ENCODE measurements around the gene STX2. TPM values are rescaled to one million over a fixed set of nuclear protein-coding genes. Genes with fewer than 3 reads are reported as not detected.

STX2 gene
- total RNA-seq, 1 experiment from 2014 or later, result 37.8 TPM

DNA sequence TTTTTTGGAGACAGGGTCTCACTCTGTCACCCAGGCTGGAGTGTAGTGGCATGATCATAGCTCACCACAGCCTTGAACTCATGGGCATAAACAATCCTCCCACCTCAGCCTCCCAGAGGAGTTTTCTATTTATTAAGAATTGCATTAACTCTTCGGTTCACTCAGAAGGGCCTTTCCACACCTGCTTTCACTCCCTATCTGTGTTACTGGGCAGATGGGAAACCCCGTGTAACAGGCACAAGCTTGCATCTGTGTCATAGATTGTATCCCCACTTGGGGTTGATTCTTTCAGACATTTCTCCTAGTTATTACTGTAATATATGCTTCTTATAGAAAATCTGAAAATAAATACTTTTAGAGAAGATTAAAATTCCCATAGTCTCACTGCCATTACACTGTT lies 38.7 kb downstream of the STX2 start:
- Histone ChIP-seq H3K36me3 (ENCODE audit: insufficient read depth, low read length, poor library complexity, severe bottlenecking) (peaks cover 29% of the 10 kb centered on the region), H3K27me3 (replicated peaks; ENCODE audit: insufficient read depth, low read depth, low read length, poor library complexity) (no peaks in the 10 kb centered on the region), H3K27ac (ENCODE audit: low read depth, low read length, poor library complexity, severe bottlenecking) (no peak overlapping the region), H3K4me3 (ENCODE audit: low read depth, low read length, poor library complexity, severe bottlenecking) (no peak overlapping the region), H3K4me1 (ENCODE audit: insufficient read depth, low read length, poor library complexity, severe bottlenecking) (no peaks in the 10 kb centered on the region), H3K9me3 (ENCODE audit: low read depth, low read length, poor library complexity, severe bottlenecking) (no peaks in the 10 kb centered on the region)
- intact Hi-C loops (cut with micrococcal nuclease; ENCODE audit: unreplicated experiment), result no loop called here
- POLR2A ChIA-PET (ENCODE audit: low non-redundant PET), result no interaction called here
- CTCF ChIA-PET, result no interaction called here
- BruUV-seq (replicated peaks), result no TSS peak
- DNase-seq (ENCODE audit: low spot score), result no peak
- TF ChIP-seq, protein P1, sequence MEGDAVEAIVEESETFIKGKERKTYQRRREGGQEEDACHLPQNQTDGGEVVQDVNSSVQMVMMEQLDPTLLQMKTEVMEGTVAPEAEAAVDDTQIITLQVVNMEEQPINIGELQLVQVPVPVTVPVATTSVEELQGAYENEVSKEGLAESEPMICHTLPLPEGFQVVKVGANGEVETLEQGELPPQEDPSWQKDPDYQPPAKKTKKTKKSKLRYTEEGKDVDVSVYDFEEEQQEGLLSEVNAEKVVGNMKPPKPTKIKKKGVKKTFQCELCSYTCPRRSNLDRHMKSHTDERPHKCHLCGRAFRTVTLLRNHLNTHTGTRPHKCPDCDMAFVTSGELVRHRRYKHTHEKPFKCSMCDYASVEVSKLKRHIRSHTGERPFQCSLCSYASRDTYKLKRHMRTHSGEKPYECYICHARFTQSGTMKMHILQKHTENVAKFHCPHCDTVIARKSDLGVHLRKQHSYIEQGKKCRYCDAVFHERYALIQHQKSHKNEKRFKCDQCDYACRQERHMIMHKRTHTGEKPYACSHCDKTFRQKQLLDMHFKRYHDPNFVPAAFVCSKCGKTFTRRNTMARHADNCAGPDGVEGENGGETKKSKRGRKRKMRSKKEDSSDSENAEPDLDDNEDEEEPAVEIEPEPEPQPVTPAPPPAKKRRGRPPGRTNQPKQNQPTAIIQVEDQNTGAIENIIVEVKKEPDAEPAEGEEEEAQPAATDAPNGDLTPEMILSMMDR (conservative IDR thresholded peaks at IDR 0.05; ENCODE audit: low read depth, low read length), result no peak
- no peak for TF ChIP-seq EZH2 (IDR thresholded peaks at IDR 0.05; ENCODE audit: borderline replicate concordance, low read depth, low read length, poor library complexity, severe bottlenecking)

DNA sequence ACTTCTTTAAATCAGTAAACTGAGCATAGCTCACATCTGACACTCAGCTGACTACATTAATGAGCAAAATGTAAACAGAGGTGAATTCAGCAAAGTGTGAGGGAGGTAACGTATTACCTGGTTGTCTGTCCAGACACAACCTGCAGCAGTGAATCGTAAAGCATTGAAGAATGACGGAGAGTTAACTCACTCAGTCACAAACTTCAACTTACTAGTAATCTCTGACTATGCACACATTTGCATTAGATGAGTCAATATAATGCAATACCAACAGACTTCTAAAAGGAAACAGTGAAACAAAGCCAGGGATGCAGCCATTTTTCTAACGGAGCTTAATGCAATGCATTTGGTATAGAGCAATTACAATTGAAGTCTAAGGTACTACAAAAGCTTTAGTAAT lies 40.0 kb downstream of the STX2 start:
- TF ChIP-seq, protein P1 (conservative IDR thresholded peaks at IDR 0.05; ENCODE audit: low read depth, low read length), result no peak
- TF ChIP-seq EZH2 (IDR thresholded peaks at IDR 0.05; ENCODE audit: borderline replicate concordance, low read depth, low read length, poor library complexity, severe bottlenecking), result no peak
- Histone ChIP-seq H3K27ac (ENCODE audit: low read depth, low read length, poor library complexity, severe bottlenecking) (no peak overlapping the region), H3K9me3 (ENCODE audit: low read depth, low read length, poor library complexity, severe bottlenecking) (no peaks in the 10 kb centered on the region), H3K36me3 (ENCODE audit: insufficient read depth, low read length, poor library complexity, severe bottlenecking) (peaks cover 24% of the 10 kb centered on the region), H3K4me3 (ENCODE audit: low read depth, low read length, poor library complexity, severe bottlenecking) (no peak overlapping the region), H3K4me1 (ENCODE audit: insufficient read depth, low read length, poor library complexity, severe bottlenecking) (no peaks in the 10 kb centered on the region), H3K27me3 (replicated peaks; ENCODE audit: insufficient read depth, low read depth, low read length, poor library complexity) (no peaks in the 10 kb centered on the region)
- intact Hi-C loops (cut with micrococcal nuclease; ENCODE audit: unreplicated experiment), result no loop called here
- no peak for DNase-seq (ENCODE audit: low spot score)
- BruUV-seq (replicated peaks), result no TSS peak
- ChIA-PET POLR2A (ENCODE audit: low non-redundant PET) (no interaction called here), CTCF (no interaction called here)

DNA sequence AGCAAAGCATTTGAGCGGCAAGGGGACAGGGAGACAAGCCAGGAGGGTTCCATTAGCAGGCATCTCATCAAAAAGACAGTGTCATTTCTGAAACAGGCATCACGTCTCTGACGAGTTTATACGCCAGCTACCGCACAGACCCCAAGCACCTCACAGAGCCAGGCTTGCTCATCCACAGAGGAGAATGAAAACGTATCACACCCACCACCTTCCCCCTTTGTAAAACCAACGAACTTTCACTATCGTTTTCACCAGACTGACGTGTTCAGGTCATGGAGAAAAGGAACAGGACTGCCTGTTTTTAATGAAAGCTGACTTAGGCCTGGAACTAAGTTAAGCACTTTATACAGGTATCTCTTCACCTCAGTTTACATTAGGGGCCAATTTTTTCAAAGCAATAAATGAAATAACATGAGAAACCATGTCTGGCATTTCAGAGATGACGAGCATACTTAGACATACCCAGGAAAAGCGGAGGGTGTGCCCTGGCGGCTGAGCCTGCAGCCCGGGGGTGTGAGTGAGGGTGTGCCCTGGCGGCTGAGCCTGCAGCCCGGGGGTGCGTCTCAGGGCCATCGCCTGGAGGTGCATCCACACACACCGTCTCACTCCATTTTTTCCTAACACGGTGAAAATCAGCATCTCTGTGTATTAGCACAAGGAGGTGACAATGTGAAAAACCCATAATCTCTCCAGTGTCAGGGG lies 41.9 kb downstream of the STX2 start:
- no peak overlapping the region for H3K4me3 ChIP-seq (ENCODE audit: low read depth, low read length, poor library complexity, severe bottlenecking)
- DNase-seq (ENCODE audit: low spot score), result no peak
- no peak overlapping the region for H3K27ac ChIP-seq (ENCODE audit: low read depth, low read length, poor library complexity, severe bottlenecking)
- H3K36me3 ChIP-seq (ENCODE audit: insufficient read depth, low read length, poor library complexity, severe bottlenecking), result peaks cover 18% of the 10 kb centered on the region
- intact Hi-C loops (cut with micrococcal nuclease; ENCODE audit: unreplicated experiment), result no loop called here
- no TSS peak for BruUV-seq (replicated peaks)
- no peaks in the 10 kb centered on the region for H3K9me3 ChIP-seq (ENCODE audit: low read depth, low read length, poor library complexity, severe bottlenecking)
- H3K27me3 ChIP-seq (replicated peaks; ENCODE audit: insufficient read depth, low read depth, low read length, poor library complexity), result no peaks in the 10 kb centered on the region
- ChIA-PET POLR2A (ENCODE audit: low non-redundant PET) (no interaction called here), CTCF (no interaction called here)
- H3K4me1 ChIP-seq (ENCODE audit: insufficient read depth, low read length, poor library complexity, severe bottlenecking), result no peaks in the 10 kb centered on the region
- no peak for TF ChIP-seq EZH2 (IDR thresholded peaks at IDR 0.05; ENCODE audit: borderline replicate concordance, low read depth, low read length, poor library complexity, severe bottlenecking)
- TF ChIP-seq, protein P1 (conservative IDR thresholded peaks at IDR 0.05; ENCODE audit: low read depth, low read length), result no peak

All from A673 (cell line).